Fibroblast of lung (primary cell): ENCODE data around the gene CLDN7. TPM values are rescaled to one million over a fixed set of nuclear protein-coding genes. Genes with fewer than 3 reads are reported as not detected.

ENCODE experiments used
- DNase-seq, 2 donors: peaks; one replicate each; pipeline versions ENCODE4 v3.0.0 to v3.0.0-alpha.2; 2010; ENCODE audit warnings: low read depth in 2 of 2
- H2AFZ ChIP-seq: 2 replicates; pipeline ENCODE4 v1.5.1; 2012; ENCODE audit warnings: low read length, control low read depth, inconsistent platforms
- H3K27ac ChIP-seq: 2 replicates; pipeline ENCODE4 v1.5.1; 2011; ENCODE audit warnings: low read length, control low read depth; ENCODE audit not compliant: insufficient read depth
- H3K27me3 ChIP-seq: 2 replicates; pipeline ENCODE4 v1.5.1; 2011; ENCODE audit warnings: mild to moderate bottlenecking, low read length; ENCODE audit not compliant: control insufficient read depth, insufficient read depth
- H3K36me3 ChIP-seq: 2 replicates; pipeline ENCODE4 v1.5.1; 2011; ENCODE audit warnings: low read length; ENCODE audit not compliant: control insufficient read depth, insufficient read depth
- H3K4me1 ChIP-seq: 2 replicates; pipeline ENCODE4 v1.5.1; 2011; ENCODE audit warnings: low read length; ENCODE audit not compliant: control insufficient read depth, insufficient read depth; ENCODE audit errors: extremely low read depth
- H3K4me2 ChIP-seq: 2 replicates; pipeline ENCODE4 v1.5.1; 2011; ENCODE audit warnings: low read length, control low read depth; ENCODE audit not compliant: insufficient read depth; ENCODE audit errors: extremely low read depth
- H3K4me3 ChIP-seq, 4 experiments: fragments of 200-600 bp in 1 of 4; sonication (generic) in 1 of 4; replicated peaks in 1 of 4; 2 replicates each; pipeline ENCODE4 v1.5.1; 2011 to 2016; ENCODE audit warnings: low read length in 4 of 4, low read depth in 3 of 4, mild to moderate bottlenecking in 3 of 4, control low read depth in 2 of 4, inconsistent platforms in 1 of 4, mixed read lengths in 1 of 4; ENCODE audit not compliant: insufficient read depth in 1 of 4; ENCODE audit errors: control extremely low read depth in 1 of 4
- H3K79me2 ChIP-seq: 2 replicates; pipeline ENCODE4 v1.5.1; 2012; ENCODE audit warnings: mild to moderate bottlenecking, low read length, inconsistent platforms; ENCODE audit not compliant: control insufficient read depth, insufficient read depth
- H3K9ac ChIP-seq: 2 replicates; pipeline ENCODE4 v1.5.1; 2011; ENCODE audit warnings: mild to moderate bottlenecking, low read length, control low read depth; ENCODE audit not compliant: insufficient read depth
- H3K9me3 ChIP-seq: 2 replicates; pipeline ENCODE4 v1.5.1; 2012; ENCODE audit warnings: low read depth, low read length; ENCODE audit not compliant: control insufficient read depth, insufficient read depth
- H4K20me1 ChIP-seq: 2 replicates; pipeline ENCODE4 v1.5.1; 2011; ENCODE audit warnings: low read length; ENCODE audit not compliant: control insufficient read depth, insufficient read depth; ENCODE audit errors: extremely low read depth
- EZH2 ChIP-seq: IDR thresholded peaks from 2 replicates; pipeline ENCODE4 v1.5.1; 2012; ENCODE audit warnings: low read length, control low read depth, mild to moderate bottlenecking; ENCODE audit errors: missing control alignments
- polyA plus RNA-seq, 2 donors: library from polyadenylated mRNA; depleted of rRNA in 1 of 2; stranded (reverse) in 1 of 2; unstranded in 1 of 2; fragments of >200 nt; gene quantifications; 2 replicates each; pipeline ENCODE4 v1.2.1, GENCODE V29; 2011 to 2012; ENCODE audit warnings: missing spikeins in 1 of 2
- total RNA-seq: library from RNA; depleted of rRNA; stranded (reverse); fragments of >200 nt; gene quantifications from 2 replicates; pipeline ENCODE4 v1.2.1, GENCODE V29; 2014
- TF ChIP-seq, protein P1 (sequence below), 2 donors: IDR thresholded peaks in 1 of 2; conservative IDR thresholded peaks in 1 of 2; 1 replicate in 1 of 2; 2 replicates in 1 of 2; pipeline ENCODE4 v1.5.1; 2011 to 2012; ENCODE audit warnings: low read length in 2 of 2, control low read depth in 1 of 2, inconsistent platforms in 1 of 2, low read depth in 1 of 2, mild to moderate bottlenecking in 1 of 2

Gene CLDN7
- total and polyA plus RNA-seq, 2 donors (not counting 1 experiment from before 2014, with no cell fraction given), result 1.0 to 17.2 TPM

DNA sequence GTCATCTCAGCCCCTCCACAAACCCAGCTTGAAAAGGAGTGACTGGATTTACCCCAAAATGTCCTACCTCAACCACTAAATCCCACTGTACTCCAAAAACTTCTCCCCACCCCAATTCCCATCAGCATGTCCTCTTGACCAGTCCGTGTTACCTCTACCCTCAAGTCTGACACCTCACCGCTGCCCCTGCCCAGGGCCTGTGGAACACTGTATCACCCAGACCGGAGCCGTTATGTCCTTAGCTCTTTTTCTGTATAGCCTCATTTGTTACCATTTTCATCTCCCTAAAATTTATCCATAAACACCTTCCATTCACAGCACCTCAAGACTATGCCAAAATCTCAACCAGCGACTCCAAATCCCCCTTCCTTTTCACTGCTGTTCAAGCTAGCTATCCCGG is 25.5 kb downstream of the CLDN7 start:
- Histone ChIP-seq H3K4me2 (peak overlapping the region; percentile 71), H3K79me2 (peaks cover 80% of the 10 kb centered on the region), H3K36me3 (peaks cover 24% of the 10 kb centered on the region), H3K4me1 (peaks cover 27% of the 10 kb centered on the region), H2AFZ (no peak overlapping the region), H3K9me3 (no peaks in the 10 kb centered on the region), H4K20me1 (no peaks in the 10 kb centered on the region), H3K27me3 (no peaks in the 10 kb centered on the region), H3K9ac (no peak overlapping the region), H3K4me3 (peak overlapping the region in 2 of 4 experiments; percentile 64 to 90), H3K27ac (no peak overlapping the region)
- TF ChIP-seq, protein P1, sequence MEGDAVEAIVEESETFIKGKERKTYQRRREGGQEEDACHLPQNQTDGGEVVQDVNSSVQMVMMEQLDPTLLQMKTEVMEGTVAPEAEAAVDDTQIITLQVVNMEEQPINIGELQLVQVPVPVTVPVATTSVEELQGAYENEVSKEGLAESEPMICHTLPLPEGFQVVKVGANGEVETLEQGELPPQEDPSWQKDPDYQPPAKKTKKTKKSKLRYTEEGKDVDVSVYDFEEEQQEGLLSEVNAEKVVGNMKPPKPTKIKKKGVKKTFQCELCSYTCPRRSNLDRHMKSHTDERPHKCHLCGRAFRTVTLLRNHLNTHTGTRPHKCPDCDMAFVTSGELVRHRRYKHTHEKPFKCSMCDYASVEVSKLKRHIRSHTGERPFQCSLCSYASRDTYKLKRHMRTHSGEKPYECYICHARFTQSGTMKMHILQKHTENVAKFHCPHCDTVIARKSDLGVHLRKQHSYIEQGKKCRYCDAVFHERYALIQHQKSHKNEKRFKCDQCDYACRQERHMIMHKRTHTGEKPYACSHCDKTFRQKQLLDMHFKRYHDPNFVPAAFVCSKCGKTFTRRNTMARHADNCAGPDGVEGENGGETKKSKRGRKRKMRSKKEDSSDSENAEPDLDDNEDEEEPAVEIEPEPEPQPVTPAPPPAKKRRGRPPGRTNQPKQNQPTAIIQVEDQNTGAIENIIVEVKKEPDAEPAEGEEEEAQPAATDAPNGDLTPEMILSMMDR (conservative IDR thresholded peaks at IDR 0.05 in 1 of 2, IDR thresholded peaks at IDR 0.05 in 1 of 2; ENCODE audit: low read depth in 1 of 2, low read length in 2 of 2), result no peak
- no peak for TF ChIP-seq EZH2
- DNase-seq, result no peak

DNA sequence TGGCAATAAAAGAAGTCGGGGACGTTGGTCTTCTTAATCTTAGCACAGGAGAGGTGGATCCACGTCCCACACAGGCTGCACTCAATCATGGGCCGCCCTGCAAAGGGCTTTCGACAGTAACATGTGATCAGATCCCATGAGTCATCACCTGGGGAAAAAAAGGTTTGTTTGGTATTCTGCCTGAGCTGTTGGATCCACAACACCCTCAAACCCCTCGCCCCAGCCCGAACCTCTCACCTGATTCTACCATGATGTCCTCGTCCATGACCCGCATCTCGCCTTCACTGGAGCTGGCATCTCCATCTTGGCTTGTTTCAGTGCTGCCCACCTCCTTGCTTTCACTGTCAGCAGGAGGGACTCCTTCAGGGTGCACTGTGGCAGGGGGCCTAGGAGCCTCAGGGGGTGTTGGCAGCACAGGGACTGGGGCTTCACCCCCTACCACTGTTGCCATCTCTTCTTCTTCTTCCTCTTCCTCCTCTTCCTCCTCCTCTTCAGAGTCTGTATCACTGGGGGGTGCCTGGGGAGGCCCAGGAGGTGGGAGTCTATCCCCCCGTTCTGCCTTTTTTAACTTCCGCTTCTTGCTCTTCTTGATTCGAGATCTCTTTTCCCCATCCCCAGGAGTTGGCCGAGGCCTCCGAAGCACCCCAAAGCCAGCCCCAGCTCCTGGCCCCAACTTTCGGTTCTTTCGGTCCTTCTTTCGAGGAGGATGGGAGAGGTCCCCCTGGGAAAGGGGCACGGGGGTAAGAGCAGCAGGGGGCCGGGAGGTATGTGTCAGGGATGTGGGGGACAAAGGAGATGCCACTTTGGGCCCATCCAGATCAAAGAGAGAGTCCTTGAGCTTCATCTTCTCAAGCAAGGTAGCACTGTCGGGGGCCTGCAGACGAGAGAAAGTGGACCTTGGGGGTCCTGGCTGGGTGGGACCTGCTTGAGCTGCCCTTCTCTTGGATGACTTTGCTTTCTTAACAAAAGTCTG is 26.3 kb downstream of the CLDN7 start:
- peak overlapping the region in 1 of 4 experiments; percentile 90 for H3K4me3 ChIP-seq
- peak overlapping the region; percentile 19 for H3K4me2 ChIP-seq
- H3K27ac ChIP-seq, result peak overlapping the region; percentile 85
- DNase-seq, result peak in 1 of 2 donors; percentile 51
- H3K27me3 ChIP-seq, result no peaks in the 10 kb centered on the region
- H3K9ac ChIP-seq, result no peak overlapping the region
- H3K4me1 ChIP-seq, result peaks cover 25% of the 10 kb centered on the region
- peaks cover 80% of the 10 kb centered on the region for H3K79me2 ChIP-seq
- no peak overlapping the region for H2AFZ ChIP-seq
- no peaks in the 10 kb centered on the region for H4K20me1 ChIP-seq
- no peaks in the 10 kb centered on the region for H3K9me3 ChIP-seq
- peaks cover 24% of the 10 kb centered on the region for H3K36me3 ChIP-seq
- TF ChIP-seq, protein P1 (conservative IDR thresholded peaks at IDR 0.05 in 1 of 2, IDR thresholded peaks at IDR 0.05 in 1 of 2; ENCODE audit: low read depth in 1 of 2, low read length in 2 of 2), result no peak
- TF ChIP-seq EZH2, result no peak

DNA sequence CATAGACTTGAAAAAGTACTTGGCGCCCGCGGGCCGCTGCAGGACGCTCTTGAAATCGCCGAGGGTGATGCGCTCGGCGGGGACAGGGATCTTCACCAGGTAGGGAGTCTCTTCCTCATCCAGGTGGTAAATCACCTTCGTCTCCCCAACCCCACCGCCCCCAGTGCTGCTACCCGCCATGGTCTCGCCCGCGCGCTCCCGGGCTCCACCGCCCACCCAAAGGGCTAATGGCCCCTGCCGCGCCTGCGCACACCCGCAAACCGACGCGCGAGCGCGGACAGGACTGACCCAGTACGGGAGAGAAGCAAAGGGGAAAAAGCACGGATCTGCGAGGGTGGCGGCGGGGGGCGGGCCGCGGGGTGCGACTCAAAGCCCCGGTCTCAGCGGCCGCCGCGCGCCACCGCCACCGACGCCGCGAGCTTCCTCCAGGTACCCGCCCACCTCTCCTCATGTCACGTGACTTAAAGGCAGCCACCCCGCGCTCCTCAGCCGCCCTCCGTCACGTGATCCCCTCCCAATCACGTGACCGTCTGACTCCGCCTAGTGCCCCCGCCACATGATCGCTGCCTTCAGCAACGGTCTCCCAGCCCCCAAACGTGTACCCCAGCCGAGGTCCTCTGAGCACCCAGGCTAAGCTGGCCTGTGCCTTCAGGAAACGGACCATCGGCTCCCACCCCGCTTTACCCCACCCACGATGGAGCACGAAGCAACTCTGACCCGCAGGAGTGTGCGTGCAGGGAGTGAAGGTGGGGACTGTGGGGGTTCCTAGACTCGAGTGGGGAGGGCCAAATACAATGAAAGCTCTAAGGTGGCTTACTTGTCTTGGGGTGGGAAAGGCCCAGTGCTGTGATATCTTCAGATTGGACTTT is 28.0 kb downstream of the CLDN7 start, which contains the start of gene DVL2:
Gene DVL2, minus strand, starts transcription at position 435 of the 869 bp plus-strand sequence. Its CDS starts 255 bp downstream, at position 180.
- Histone ChIP-seq H4K20me1 (no peaks in the 10 kb centered on the region), H3K4me2 (peak within 1 kb of the TSS; percentile 96), H3K27ac (peak within 1 kb of the TSS; percentile 85), H3K9ac (peak within 1 kb of the TSS; percentile 81), H3K4me3 (peak within 1 kb of the TSS; percentile 64 to 99 (median 97)), H3K79me2 (peaks cover 87% of the 10 kb centered on the region), H2AFZ (peak within 1 kb of the TSS; percentile 11), H3K27me3 (no peaks in the 10 kb centered on the region), H3K9me3 (no peaks in the 10 kb centered on the region), H3K4me1 (peaks cover 16% of the 10 kb centered on the region), H3K36me3 (peaks cover 29% of the 10 kb centered on the region)
- peak; percentile 93 to 95 for DNase-seq
- TF ChIP-seq, protein P1 (conservative IDR thresholded peaks at IDR 0.05 in 1 of 2, IDR thresholded peaks at IDR 0.05 in 1 of 2; ENCODE audit: low read depth in 1 of 2, low read length in 2 of 2), result no peak
